ENCODE results near the gene HBS1L. TPM values are rescaled to one million over a fixed set of nuclear protein-coding genes. Genes with fewer than 3 reads are reported as not detected.

HBS1L gene
- polyA plus RNA-seq, 1 donor: 47.2 TPM

DNA sequence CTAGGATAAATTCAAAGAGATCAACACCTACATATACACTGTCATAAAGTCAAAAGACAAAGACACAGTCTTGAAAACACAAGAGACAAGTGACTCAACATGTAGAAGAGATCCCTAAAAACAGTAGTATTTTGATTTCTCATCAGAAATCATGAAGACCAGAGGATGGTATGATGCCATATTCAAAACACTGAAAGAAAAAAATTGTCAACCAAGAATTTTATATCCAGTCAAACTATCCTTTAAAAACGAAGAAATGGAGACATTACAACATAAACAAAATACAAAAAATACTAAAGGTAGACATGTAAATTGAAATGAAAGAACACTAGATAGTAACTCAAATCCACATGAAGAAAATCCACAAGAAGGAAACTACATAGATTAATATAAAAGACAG is 27.3 kb upstream of the HBS1L start:
- Histone ChIP-seq H3K9me3 (ENCODE audit: control insufficient read depth, low read depth, low read length) (peaks cover 6% of the 10 kb centered on the region), H3K27me3 (ENCODE audit: control insufficient read depth, insufficient read depth, low read length) (no peaks in the 10 kb centered on the region), H3K4me1 (ENCODE audit: control insufficient read depth, insufficient read depth, low read length) (no peaks in the 10 kb centered on the region), H3K36me3 (ENCODE audit: control insufficient read depth, insufficient read depth, low read length) (no peaks in the 10 kb centered on the region), H3K27ac (ENCODE audit: low read length) (no peak overlapping the region), H3K4me3 (ENCODE audit: low read length) (no peak overlapping the region)
- no peak for DNase-seq
- no CpG with 5 or more reads among the region's 1 CpG for WGBS (ENCODE audit: insufficient coverage, low lambda C conversion rate)

- H3K4me3 ChIP-seq (ENCODE audit: low read length): no peak overlapping the region
- no peak overlapping the region for H3K27ac ChIP-seq (ENCODE audit: low read length)
- H3K27me3 ChIP-seq (ENCODE audit: control insufficient read depth, insufficient read depth, low read length): no peaks in the 10 kb centered on the region
- no peak for DNase-seq
- H3K36me3 ChIP-seq (ENCODE audit: control insufficient read depth, insufficient read depth, low read length): no peaks in the 10 kb centered on the region
- no peaks in the 10 kb centered on the region for H3K4me1 ChIP-seq (ENCODE audit: control insufficient read depth, insufficient read depth, low read length)
- H3K9me3 ChIP-seq (ENCODE audit: control insufficient read depth, low read depth, low read length): no peaks in the 10 kb centered on the region
- 75% methylated on average over 1 of the region's 1 CpG for WGBS (ENCODE audit: insufficient coverage, low lambda C conversion rate)
Measured at GRCh38 chr6:135075018-135075417, 20.4 kb upstream of the HBS1L start.

DNA sequence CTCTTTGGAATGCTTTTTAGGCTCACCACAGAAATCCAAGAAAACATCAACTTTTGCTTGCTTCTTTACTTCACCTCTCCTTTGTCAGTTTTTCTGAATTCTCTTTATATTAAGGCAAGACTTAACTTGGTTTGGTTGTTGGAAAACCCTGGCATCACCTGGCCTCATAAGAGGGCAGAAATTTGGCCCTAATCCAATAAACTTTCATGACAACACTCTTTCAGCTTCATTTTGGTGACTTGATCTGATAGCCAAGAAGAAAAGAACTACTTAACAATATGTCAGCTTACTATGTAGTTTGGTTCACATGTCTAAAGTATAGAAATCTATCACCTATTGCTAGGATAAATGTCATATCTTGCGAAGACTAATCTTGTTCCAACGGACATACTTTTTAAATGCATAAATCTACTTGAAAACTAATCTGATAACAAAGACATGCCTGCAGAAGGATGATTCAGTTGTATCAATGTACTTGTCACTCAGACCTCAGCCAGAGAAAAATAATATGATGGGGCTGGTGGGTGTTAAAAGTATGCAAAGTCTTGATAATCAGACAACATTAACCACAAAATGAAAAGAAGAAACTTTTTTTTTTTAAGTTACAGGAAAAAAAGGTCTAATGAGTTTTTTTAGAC is 19.3 kb upstream of the HBS1L start:
- Histone ChIP-seq H3K9me3 (ENCODE audit: control insufficient read depth, low read depth, low read length) (no peaks in the 10 kb centered on the region), H3K27me3 (ENCODE audit: control insufficient read depth, insufficient read depth, low read length) (no peaks in the 10 kb centered on the region), H3K4me3 (ENCODE audit: low read length) (no peak overlapping the region), H3K36me3 (ENCODE audit: control insufficient read depth, insufficient read depth, low read length) (no peaks in the 10 kb centered on the region), H3K4me1 (ENCODE audit: control insufficient read depth, insufficient read depth, low read length) (no peaks in the 10 kb centered on the region), H3K27ac (ENCODE audit: low read length) (no peak overlapping the region)
- WGBS (ENCODE audit: insufficient coverage, low lambda C conversion rate): no CpG with 5 or more reads among the region's 2 CpGs
- no peak for DNase-seq

DNA sequence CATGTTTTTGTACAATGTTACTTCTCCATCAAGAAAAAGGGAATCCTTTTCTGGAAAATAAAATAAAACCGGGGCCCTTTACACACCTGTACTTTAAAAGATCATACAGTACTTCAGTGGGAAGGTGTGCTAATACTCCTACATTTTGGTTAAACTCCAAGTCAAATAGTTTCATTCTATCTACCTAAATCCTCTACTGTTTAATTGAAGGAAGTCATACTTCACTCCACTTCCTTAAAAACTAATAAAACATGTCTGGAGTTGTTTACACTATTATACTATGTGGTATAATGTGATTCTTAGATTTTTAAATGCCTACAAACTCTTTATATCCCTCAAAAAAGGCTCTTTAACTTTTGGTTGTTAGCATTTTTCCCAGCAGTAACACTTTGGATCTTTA is 18.6 kb upstream of the HBS1L start:
- H3K4me3 ChIP-seq (ENCODE audit: low read length): no peak overlapping the region
- no peaks in the 10 kb centered on the region for H3K36me3 ChIP-seq (ENCODE audit: control insufficient read depth, insufficient read depth, low read length)
- DNase-seq: no peak
- no peaks in the 10 kb centered on the region for H3K4me1 ChIP-seq (ENCODE audit: control insufficient read depth, insufficient read depth, low read length)
- 86% methylated on average over 1 of the region's 1 CpG for WGBS (ENCODE audit: insufficient coverage, low lambda C conversion rate)
- H3K9me3 ChIP-seq (ENCODE audit: control insufficient read depth, low read depth, low read length): no peaks in the 10 kb centered on the region
- H3K27ac ChIP-seq (ENCODE audit: low read length): no peak overlapping the region
- H3K27me3 ChIP-seq (ENCODE audit: control insufficient read depth, insufficient read depth, low read length): no peaks in the 10 kb centered on the region

- no peaks in the 10 kb centered on the region for H3K36me3 ChIP-seq (ENCODE audit: control insufficient read depth, insufficient read depth, low read length)
- WGBS (ENCODE audit: insufficient coverage, low lambda C conversion rate): 73% methylated on average over 2 of the region's 3 CpGs
- DNase-seq: no peak
- H3K9me3 ChIP-seq (ENCODE audit: control insufficient read depth, low read depth, low read length): no peaks in the 10 kb centered on the region
- H3K4me1 ChIP-seq (ENCODE audit: control insufficient read depth, insufficient read depth, low read length): no peaks in the 10 kb centered on the region
- H3K27ac ChIP-seq (ENCODE audit: low read length): no peak overlapping the region
- no peaks in the 10 kb centered on the region for H3K27me3 ChIP-seq (ENCODE audit: control insufficient read depth, insufficient read depth, low read length)
- no peak overlapping the region for H3K4me3 ChIP-seq (ENCODE audit: low read length)
Measured at GRCh38 chr6:135072753-135073152, 18.1 kb upstream of the HBS1L start.

- Histone ChIP-seq H3K4me1 (ENCODE audit: control insufficient read depth, insufficient read depth, low read length) (no peaks in the 10 kb centered on the region), H3K27me3 (ENCODE audit: control insufficient read depth, insufficient read depth, low read length) (no peaks in the 10 kb centered on the region), H3K27ac (ENCODE audit: low read length) (no peak overlapping the region), H3K36me3 (ENCODE audit: control insufficient read depth, insufficient read depth, low read length) (no peaks in the 10 kb centered on the region), H3K4me3 (ENCODE audit: low read length) (no peak overlapping the region), H3K9me3 (ENCODE audit: control insufficient read depth, low read depth, low read length) (no peaks in the 10 kb centered on the region)
- no peak for DNase-seq
Measured at GRCh38 chr6:135071541-135071940, 16.9 kb upstream of the HBS1L start.

DNA sequence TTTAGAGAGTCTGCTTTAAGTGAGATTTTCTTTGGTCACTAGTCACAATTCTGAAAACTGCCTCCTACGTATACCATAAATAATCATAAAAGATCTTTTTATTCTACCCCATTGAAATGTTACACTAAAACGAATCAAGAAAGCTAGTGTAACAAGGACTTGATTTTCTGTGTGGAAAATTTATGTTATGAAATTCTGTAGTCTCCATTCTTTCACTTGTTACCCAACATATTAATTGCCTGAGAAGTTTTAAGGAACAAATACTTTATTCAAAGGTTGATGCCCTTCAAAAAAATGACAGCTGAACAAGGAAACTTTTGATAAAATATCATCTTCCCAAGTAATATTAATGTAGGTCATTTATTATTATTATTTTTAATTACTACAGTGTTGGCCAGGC is 13.3 kb upstream of the HBS1L start:
- Histone ChIP-seq H3K27me3 (ENCODE audit: control insufficient read depth, insufficient read depth, low read length) (no peaks in the 10 kb centered on the region), H3K4me1 (ENCODE audit: control insufficient read depth, insufficient read depth, low read length) (no peaks in the 10 kb centered on the region), H3K4me3 (ENCODE audit: low read length) (no peak overlapping the region), H3K9me3 (ENCODE audit: control insufficient read depth, low read depth, low read length) (no peaks in the 10 kb centered on the region), H3K36me3 (ENCODE audit: control insufficient read depth, insufficient read depth, low read length) (no peaks in the 10 kb centered on the region), H3K27ac (ENCODE audit: low read length) (no peak overlapping the region)
- WGBS (ENCODE audit: insufficient coverage, low lambda C conversion rate): 100% methylated on average over 1 of the region's 2 CpGs
- DNase-seq: no peak

DNA sequence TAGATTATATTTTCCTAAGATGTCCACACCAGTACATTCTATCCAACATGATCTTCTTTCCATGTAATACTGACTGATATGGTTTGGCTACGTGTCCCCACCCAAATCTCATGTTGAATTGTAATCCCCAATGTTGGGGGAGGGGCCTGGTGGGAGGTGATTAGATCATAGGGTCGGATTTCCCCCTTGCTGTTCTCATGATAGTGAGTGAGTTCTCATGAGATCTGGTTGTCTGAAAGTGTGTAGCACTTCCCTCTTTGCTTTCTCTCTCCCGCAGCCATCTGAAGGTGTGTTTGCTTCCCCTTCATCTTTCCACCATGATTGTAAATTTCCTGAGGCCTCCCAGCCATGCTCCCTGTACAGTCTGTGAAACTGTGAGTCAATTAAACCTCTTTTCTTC is 12.2 kb upstream of the HBS1L start:
- WGBS (ENCODE audit: insufficient coverage, low lambda C conversion rate): 100% methylated on average over 1 of the region's 3 CpGs
- H3K9me3 ChIP-seq (ENCODE audit: control insufficient read depth, low read depth, low read length): no peaks in the 10 kb centered on the region
- no peak overlapping the region for H3K27ac ChIP-seq (ENCODE audit: low read length)
- no peak for DNase-seq
- H3K4me3 ChIP-seq (ENCODE audit: low read length): no peak overlapping the region
- H3K4me1 ChIP-seq (ENCODE audit: control insufficient read depth, insufficient read depth, low read length): no peaks in the 10 kb centered on the region
- no peaks in the 10 kb centered on the region for H3K36me3 ChIP-seq (ENCODE audit: control insufficient read depth, insufficient read depth, low read length)
- no peaks in the 10 kb centered on the region for H3K27me3 ChIP-seq (ENCODE audit: control insufficient read depth, insufficient read depth, low read length)

- WGBS (ENCODE audit: insufficient coverage, low lambda C conversion rate): no CpG with 5 or more reads among the region's 2 CpGs
- Histone ChIP-seq H3K4me3 (ENCODE audit: low read length) (no peak overlapping the region), H3K36me3 (ENCODE audit: control insufficient read depth, insufficient read depth, low read length) (no peaks in the 10 kb centered on the region), H3K9me3 (ENCODE audit: control insufficient read depth, low read depth, low read length) (no peaks in the 10 kb centered on the region), H3K27ac (ENCODE audit: low read length) (no peak overlapping the region), H3K4me1 (ENCODE audit: control insufficient read depth, insufficient read depth, low read length) (no peaks in the 10 kb centered on the region), H3K27me3 (ENCODE audit: control insufficient read depth, insufficient read depth, low read length) (no peaks in the 10 kb centered on the region)
- DNase-seq: no peak
Measured at GRCh38 chr6:135066397-135066796, 11.8 kb upstream of the HBS1L start.

DNA sequence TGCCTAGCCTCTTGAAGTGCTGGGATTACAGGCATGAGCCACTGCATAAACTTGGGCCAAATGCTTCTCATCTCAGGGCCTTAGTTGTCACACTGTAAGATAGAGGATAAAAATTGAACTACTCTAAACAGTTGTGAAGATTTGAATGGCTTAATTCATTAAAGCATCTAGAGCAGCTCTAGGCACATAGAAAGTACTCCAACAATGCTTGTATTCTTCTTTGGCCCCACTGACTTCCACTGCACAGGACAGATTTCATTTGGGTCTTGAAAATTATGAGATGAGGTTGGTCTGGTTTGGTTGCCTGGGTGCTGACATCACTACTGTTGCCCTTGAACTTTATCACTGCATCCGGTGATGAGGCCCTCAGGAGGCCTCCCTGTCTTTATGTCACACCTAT is 10.0 kb upstream of the HBS1L start:
- H3K27me3 ChIP-seq (ENCODE audit: control insufficient read depth, insufficient read depth, low read length): no peaks in the 10 kb centered on the region
- no peak for DNase-seq
- no peak overlapping the region for H3K4me3 ChIP-seq (ENCODE audit: low read length)
- H3K4me1 ChIP-seq (ENCODE audit: control insufficient read depth, insufficient read depth, low read length): no peaks in the 10 kb centered on the region
- H3K27ac ChIP-seq (ENCODE audit: low read length): no peak overlapping the region
- H3K36me3 ChIP-seq (ENCODE audit: control insufficient read depth, insufficient read depth, low read length): no peaks in the 10 kb centered on the region
- H3K9me3 ChIP-seq (ENCODE audit: control insufficient read depth, low read depth, low read length): no peaks in the 10 kb centered on the region
- no CpG with 5 or more reads among the region's 1 CpG for WGBS (ENCODE audit: insufficient coverage, low lambda C conversion rate)

GRCh38 chr6:135063926-135064325 is 9.3 kb upstream of the HBS1L start:
- no peaks in the 10 kb centered on the region for H3K9me3 ChIP-seq (ENCODE audit: control insufficient read depth, low read depth, low read length)
- H3K4me1 ChIP-seq (ENCODE audit: control insufficient read depth, insufficient read depth, low read length): no peaks in the 10 kb centered on the region
- no peak overlapping the region for H3K4me3 ChIP-seq (ENCODE audit: low read length)
- DNase-seq: no peak
- H3K27me3 ChIP-seq (ENCODE audit: control insufficient read depth, insufficient read depth, low read length): no peaks in the 10 kb centered on the region
- 83% methylated on average over 1 of the region's 3 CpGs for WGBS (ENCODE audit: insufficient coverage, low lambda C conversion rate)
- no peaks in the 10 kb centered on the region for H3K36me3 ChIP-seq (ENCODE audit: control insufficient read depth, insufficient read depth, low read length)
- no peak overlapping the region for H3K27ac ChIP-seq (ENCODE audit: low read length)
